Measurements from ENCODE around the gene ERBB4. TPM values are rescaled to one million over a fixed set of nuclear protein-coding genes. Genes with fewer than 3 reads are reported as not detected.

The ERBB4 gene
- total RNA-seq, 1 donor from 2014 or later = not detected

DNA sequence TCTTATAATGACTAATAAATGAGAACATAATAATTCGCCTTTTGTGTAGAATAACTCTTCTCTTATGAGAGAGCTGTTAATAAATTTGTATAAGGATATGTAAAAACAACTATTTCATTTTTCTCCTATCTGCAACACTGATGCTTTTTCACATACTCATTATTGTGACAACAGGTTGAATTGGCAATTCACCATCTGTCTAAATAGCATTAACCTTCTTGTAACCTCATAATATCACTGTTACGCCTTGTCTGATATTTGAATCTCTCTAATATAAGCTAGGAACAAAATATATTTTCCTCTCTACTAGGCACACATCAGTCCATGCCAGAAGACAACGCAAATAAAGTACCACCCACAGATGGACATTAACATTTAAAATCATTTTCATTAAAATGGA, 1043.3 kb downstream of the ERBB4 start:
- intact Hi-C loops (cut with micrococcal nuclease) = no loop called here

DNA sequence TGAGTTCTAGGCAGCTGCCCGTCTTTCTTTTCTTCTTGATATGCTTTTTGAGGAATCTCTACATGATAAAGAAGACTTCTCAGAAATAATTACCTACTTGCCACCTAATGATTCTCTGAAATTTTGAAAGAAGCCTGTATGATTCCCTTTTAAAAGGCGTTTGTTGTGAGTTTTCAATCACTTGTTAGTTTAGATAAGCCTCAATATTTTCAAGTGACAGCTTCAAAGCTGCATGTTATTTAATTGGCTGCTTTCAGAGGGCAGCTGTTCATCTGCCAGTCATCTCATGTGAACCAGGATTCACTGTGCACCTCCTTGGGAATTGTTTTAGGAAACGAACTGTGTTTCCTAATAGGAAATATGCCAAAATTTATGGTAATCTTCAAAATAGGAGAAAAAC, 1044.1 kb downstream of the ERBB4 start:
- intact Hi-C loops (cut with micrococcal nuclease) = no loop called here

DNA sequence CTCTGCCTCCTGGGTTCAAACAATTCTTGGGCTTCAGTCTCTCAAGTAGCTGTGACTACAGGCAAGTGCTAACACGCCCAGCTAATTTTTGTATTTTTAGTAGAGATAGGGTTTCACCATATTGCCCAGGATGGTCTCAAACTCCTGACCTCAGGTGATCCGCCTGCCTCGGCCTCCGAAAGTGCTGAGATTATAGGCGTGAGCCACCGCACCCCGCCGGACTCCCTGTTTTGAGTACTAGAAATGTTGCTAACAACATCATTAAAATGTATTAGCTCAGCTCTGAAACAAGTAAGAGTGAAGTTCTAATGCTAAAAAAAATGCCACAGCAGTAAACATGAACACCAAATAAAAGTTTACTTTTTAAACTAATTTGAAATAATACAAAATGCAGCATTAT, 1044.5 kb downstream of the ERBB4 start:
- intact Hi-C loops (cut with micrococcal nuclease) = no loop called here

DNA sequence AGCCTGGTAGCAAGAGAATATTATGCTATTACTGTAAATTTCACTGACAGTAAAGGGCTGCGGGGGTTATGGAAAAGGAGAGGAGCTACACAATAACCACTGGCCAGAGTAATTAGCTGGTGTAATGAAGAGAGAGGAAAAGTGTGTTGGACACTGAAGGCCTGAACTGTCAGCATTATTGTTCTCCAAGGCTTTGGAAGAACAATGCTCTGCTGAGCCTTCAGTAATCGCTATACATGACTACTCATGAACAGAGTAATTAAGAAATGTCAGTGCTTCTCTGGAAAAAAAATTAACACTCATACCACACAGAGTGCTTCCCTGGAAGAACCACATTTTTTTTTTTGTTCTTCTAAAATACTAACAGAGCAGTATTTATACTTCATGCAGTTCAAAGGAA, 1050.9 kb downstream of the ERBB4 start:
- intact Hi-C loops (cut with micrococcal nuclease) = no loop called here

DNA sequence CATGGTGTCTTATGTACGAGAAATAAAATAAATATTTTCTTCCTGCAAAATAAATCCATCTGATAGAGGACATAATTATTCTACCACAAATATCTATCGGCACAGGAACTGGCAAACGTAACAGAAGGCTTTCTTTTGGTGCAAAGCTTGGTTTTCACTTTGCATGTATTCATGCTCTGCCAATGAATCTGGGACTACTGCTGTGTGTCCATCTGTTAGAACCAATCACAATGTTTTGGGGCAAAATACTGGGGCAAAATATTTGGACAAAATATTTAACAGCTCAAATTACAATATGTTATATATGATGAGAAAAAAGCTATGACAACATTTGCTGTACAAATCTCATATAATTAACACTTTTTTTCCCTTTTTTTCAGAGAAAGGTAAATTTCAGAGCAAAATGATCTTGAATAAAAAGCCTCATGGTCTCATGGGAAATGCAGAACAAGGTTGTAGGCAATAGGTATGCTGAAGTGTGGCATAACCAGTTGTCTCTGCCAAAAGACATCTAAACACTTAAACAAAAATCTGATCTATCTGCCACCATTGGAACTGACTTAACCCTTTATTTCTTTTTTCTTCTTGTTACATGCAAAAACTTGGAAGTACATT, 1059.0 kb downstream of the ERBB4 start:
- intact Hi-C loops (cut with micrococcal nuclease) = no loop called here

DNA sequence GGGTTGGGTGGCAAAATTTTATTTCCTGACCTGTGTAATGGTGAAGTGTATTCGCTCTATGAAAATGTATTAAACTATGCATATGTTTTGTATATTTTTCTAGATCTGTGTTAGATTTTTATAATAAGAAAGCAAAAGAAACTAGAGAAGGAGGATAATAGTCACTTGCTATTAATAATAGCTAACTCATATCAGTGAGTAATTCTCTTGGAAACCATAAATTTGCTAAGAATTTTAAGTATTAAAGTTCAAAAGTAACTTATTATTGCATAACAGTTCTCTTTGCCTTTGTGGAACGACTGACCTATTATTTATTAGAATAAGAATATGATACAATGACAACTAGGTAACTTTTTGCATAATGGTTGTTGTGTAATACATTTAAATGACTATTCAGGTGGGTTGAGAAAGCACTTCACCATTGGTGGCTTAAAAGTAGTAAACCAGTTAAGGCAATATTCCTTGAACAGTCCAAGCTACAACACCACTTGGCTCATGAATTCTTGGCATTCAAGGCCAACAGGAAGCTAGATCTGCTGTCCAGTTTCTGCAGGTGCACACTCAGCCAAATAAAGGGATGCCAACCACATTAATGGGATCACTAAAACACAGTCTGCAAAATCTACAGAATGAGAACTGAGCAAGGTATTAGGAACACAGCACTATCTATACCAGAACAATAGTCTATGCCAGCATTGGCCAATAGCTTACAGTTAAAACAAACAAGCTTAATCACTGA, 1060.9 kb downstream of the ERBB4 start:
- intact Hi-C loops (cut with micrococcal nuclease) = no loop called here

DNA sequence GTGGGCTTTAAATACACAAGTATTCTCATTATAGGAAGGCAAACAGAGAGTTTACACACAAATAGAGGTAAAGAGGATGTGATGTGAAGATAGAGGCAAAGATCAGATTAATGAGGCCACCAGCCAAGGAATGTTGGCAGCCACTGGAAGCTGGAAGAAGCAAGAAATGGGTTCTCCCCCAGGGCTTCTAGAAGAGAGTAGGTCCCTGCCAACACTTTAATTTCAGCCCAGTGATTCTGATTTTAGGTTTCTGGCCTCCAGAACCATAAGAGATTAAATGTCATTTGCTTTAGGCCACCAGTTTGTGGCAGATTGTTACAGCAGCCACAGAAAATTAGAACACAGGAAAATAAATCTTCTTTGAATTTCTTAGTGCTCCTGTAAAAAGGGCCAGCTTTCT, 1065.5 kb downstream of the ERBB4 start:
- intact Hi-C loops (cut with micrococcal nuclease) = no loop called here

DNA sequence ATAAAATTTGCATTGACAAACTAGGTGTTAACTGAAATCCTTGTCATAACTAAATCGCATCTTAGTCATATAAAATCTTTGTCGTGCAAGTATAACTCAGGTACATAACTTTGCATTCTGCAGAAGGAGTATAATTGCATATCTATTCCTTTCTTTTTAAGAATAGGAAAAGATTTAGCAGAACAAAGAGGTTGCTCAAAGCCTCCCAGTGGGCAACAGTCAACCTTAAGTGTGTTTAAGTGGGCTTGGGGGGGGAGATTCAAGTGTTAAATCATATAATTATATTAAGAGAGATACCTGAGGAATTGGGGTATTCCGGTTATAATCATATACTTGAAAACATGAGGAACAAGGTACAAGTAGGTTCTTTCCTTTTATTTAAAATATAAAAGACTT, 1068.9 kb downstream of the ERBB4 start:
- intact Hi-C loops (cut with micrococcal nuclease) = no loop called here

DNA sequence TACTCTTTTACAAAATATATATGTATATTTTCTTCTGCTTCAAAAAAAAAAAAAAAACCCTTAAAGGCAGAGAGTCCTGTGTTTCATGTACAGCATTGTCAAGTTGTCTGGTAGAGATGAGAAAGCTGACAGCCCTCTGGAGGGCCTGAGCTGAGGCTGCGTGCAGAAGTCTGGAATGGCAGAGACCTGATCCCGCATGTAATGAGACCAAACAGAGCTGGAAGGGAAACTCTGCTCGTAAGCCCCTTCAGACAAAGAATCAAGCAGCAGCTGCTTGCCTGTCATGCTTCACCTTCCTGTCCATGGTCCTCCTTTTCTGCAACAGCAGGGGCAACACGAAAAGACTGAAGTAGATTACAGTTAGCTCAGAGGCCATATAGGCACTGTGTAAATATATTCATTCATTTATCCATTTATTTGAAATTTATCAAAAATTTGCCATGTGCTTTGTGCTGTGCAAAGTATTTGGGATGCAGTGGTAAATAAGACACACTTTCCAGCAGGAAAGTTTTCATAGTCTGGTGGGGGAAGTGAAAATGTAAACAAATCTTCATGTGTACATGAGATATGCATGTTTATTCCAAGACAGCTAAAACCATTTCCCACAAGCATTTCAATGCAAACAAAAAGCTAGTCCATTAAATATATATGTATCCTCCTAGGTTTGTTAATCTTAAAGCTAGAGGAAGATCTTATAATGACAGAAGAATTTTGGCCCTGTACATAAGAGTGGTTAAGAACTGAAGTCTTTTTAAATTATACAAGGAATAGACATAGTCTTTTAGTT, 1069.5 kb downstream of the ERBB4 start:
- intact Hi-C loops (cut with micrococcal nuclease) = no loop called here

DNA sequence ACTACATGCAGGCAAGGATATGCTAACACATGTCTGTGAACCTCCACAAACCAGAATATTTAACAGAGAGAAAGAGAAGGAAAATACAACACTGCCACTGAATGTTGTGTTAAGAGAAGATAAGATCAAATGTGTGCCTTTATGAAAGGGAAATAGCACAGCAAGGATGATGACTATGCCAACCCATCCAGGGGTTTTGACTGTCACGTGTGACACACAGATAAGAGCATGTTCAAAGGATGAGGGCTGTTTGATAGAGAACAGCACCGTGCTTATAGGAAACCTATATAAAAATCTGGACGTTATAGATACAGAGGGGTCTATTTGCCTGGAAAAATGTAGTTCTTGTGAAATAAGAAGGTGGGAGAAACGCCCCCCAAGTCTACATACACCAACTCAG, 1070.4 kb downstream of the ERBB4 start:
- intact Hi-C loops (cut with micrococcal nuclease) = no loop called here

DNA sequence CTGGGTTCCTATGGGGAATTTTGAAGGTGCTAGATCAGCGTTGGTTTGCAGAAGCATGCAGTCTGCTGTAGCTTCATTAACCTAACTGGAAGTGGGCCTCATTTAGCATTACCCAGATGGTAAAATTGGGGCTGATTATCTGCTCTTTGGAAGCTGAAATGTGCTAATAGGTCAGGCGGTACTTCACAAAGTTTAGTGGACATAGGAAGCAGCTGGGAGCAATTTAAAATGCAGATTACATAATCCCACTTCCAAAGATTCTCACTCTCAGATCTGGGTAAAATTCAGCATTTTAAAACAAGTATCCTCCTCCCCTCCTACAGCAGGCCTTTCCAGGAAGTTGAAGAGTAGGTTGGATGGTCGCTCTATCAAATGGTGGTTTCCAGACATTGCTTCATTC, 1075.2 kb downstream of the ERBB4 start:
- intact Hi-C loops (cut with micrococcal nuclease) = no loop called here

DNA sequence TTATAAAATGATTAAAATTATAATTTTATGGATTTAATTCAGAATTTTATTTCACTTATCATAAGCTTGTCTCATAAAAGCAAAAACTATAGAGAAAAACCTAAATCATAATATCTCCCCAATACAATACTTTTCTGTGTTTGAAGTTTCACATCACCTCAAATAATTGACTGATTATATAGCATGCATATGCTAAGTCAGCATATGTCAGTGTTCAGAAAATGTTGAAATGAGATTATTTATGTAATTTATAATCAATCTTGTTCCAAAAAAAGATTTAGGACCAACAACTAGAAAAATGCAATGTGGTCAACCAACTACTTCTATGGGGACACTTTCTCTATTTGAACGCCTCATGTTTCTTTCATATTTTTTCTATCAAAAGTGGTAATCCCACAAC, 1079.6 kb downstream of the ERBB4 start:
- intact Hi-C loops (cut with micrococcal nuclease) = no loop called here

DNA sequence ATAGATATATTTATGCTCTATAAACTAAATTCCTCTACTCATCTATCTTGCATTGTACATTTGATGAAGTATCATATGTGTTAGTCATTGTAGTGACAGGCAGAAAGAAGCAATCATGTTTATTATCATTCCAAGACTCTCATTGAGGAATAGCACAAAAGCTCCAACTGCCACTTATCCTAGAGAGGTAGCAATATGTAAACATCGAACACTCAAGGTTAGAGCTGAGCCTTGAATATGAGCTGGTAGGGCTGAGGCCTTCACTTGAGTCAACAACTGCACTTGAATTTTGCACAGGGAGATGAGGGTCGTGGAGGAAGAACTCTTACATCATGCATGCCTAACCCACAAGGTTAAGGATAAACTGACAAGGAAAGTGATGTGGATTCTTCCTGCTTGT, 1081.3 kb downstream of the ERBB4 start:
- intact Hi-C loops (cut with micrococcal nuclease) = no loop called here

DNA sequence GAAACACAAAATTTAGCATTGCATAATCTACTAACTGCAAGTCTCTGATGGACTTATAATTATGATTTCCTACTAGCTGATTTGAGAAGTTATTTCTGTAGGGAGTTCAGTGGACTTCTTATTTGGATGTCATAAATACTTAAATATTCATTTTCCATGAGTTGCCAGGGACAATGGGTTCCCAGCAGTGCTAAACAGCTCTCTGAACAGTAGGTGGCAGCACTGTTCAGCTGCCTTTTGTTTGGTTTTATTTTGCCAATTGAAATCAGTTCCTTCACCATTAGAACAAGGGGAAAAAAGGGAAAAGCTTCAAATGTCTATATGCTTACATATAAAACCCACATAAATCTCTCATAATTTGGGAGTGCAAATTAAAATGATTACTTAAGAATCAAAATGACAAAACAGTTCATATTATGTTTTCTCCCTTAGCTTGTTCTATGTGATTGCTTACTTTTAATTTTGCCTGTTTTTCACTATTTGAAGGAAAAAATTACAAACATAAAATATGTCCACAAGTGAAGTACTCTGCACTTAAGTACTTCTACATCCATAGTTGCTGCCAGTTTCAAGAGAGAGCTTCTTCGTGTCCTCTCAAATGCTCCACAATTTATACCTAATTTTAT, 1083.3 kb downstream of the ERBB4 start:
- intact Hi-C loops (cut with micrococcal nuclease) = no loop called here

DNA sequence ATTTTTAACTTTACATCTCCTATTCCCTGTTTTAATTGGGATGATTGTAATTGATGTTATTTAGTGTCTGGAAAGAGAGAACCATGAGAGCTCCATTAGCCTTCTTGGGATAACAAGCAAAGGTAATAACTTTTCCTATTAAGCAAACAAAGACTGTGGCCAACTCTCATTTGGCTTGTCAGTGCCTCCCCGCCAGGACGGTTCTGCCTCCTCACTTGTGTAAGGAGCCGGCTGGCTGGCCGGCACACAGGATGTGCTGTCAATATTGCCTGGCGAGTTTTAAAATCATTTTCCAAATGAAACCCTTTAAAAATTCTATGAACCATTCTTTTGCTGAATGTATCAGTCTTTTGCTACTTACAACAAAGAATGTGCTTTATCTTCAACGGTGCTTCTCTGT, 1083.9 kb downstream of the ERBB4 start:
- intact Hi-C loops (cut with micrococcal nuclease) = no loop called here

DNA sequence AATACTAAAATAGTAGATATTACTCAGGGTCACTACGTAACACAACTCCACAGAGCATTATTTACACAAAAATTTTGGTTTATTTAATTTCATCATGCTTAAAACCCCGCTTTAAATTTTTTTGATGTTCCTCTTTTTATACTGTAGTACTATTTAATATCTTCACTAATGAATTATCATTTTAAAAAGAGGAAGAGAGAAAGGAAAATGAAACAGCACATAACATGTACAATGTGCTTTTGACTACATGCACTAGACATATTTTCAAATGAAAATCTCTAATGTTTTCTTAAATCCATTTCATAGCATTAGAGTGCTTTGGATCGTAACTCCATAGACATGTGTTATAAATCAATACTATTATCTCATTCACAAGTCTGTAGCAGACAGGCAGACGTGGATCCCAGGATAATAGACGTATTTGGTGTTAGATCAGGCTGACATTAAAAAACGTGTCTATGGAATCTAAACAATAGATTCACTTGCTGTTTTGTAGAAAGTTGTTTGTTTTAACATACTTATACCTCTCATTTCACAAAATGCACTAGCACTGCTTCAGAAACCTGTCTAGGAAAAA, 1085.2 kb downstream of the ERBB4 start:
- intact Hi-C loops (cut with micrococcal nuclease) = no loop called here

DNA sequence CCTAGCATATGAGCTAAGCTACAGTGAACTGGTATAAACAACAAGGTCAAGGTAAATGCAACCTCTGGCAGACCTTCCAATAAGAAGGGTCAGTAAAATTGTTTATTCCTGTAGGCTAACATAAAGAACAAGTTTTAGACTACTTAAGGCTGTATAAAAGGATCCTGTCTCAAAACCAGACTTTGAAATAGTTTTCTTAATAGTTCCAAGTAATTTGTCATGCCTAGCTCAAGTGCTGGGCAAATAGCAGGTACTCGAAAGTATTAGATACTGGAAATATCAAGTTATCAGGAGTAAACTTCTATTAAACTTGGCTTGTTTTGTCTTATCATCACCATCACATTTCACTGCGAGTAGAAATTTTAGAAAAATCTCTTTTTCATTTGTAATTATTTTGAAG, 1087.0 kb downstream of the ERBB4 start:
- intact Hi-C loops (cut with micrococcal nuclease) = no loop called here

DNA sequence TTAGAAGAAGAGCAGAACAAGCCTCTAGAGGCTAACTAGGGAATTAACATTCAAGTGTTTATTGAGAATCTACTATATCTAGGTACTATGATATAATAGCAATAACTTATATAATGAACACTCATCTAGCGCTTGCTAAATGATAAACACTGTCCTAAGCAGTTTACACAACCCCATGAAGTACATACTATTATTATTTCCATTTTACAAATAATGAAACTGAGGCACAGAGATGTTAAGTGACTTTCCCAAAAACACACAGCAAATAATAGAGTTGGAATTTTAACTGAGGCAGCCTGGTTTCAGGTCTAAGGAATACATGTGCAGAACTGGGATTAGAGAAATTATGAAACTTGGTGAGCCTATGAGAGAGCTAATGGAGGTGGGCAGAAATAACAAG, 1088.8 kb downstream of the ERBB4 start:
- intact Hi-C loops (cut with micrococcal nuclease) = no loop called here

DNA sequence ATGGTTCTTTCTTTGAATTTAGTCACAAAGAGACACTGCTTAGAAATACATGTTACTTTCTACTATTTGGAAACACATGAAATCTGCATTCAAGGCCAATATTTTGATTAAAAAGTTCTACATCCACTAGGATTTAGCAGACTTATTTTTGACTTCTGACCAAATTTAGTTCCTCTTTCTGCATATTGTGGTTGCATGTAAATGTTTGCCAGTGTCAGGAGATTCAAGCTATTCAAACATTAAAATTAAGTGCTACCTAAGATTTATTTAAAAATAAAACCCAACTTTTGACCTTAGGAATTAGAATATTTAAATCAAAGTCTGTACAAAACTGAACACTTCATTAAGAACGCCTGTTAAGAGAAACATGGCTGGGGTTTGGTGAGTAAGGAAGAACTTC, 1091.1 kb downstream of the ERBB4 start:
- intact Hi-C loops (cut with micrococcal nuclease) = no loop called here

DNA sequence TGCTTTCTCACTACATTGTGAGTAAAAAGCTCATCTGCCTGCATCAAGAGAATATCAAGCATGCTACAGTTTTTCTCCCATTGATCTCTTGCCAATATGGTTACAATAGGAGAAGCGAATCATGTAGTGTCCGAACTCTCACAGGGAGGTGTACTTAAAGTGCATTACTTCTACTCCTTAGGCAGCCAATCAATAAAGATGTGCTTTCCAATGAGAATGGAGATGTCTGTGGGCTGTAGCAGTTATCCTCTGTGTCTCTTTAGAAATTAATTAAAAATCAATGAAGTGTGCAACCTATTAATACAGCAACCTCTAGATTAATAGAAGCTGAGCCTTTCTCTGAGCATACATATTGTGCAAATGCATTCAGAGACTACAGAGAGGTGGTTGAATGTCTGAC, 1098.5 kb downstream of the ERBB4 start:
- intact Hi-C loops (cut with micrococcal nuclease) = no loop called here

DNA sequence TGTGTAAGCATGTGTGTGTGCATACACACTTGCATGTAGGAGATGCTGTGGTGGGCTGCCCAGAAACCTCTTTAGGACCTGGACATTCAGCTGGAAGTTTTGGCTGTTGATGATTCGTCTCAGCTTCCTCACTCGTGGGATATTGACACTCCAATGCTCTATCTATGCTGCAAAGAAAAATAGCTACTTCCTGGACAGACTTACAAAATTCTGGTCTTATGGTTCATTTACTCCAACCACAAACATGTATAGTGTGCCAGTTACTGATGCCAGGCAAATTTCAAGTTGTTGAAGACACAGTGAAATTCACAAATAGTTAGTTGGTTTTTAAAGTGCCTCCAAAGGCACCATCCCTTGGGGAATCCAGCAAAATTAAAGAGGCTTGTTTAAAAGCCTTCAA, 1099.6 kb downstream of the ERBB4 start:
- intact Hi-C loops (cut with micrococcal nuclease) = no loop called here

DNA sequence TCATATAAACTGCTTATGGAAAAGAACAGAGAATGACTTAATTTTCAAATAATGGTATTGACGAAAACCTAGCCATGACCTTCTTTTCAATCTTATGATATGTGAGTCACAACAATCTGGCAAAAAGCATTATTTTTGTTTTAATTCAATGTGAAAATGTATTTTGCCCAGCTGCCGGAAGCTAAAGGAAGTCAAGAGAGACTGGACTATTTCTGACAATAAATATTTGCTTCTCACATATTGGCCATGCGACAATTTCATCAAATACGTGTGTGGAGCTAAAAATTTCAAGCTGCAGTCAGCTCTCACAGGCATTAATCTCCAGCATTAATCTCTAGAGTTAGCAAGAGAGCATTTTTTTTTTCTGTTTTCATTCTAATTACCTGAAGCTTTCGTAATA, 1101.2 kb downstream of the ERBB4 start:
- intact Hi-C loops (cut with micrococcal nuclease) = no loop called here

Data from T-helper 1 cell treated with Interleukin-12 subunit alpha and Interleukin-12 subunit beta and Interleukin-4 antibody, amounts not matched to agents 30 ng/mL and 1 ng/mL, for 36 hours (primary cell).